SK-N-SH (cell line): ENCODE data around the gene SLC5A11. TPM values are rescaled to one million over a fixed set of nuclear protein-coding genes. Genes with fewer than 3 reads are reported as not detected.
"Not testable (repeated sequence)": the region's sequence is repeated elsewhere in the genome, so short reads cannot be mapped to it uniquely, and the experiment has no call there.

Experiments used
- CTCF ChIA-PET: fragments of 300-600, 350-600 bp; formaldehyde crosslinking; extraction: SDS; loops from one replicate; lab custom pipeline; 2021; lab: Yijun Ruan, JAX
- POLR2A ChIA-PET: fragments of 350-600 bp; sonication (Branson Sonifier 250); formaldehyde crosslinking; extraction: SDS; loops from one replicate; lab custom pipeline; 2020; ENCODE audit warnings: antibody characterized with exemption, inconsistent platforms; lab: Yijun Ruan, JAX
- DNase-seq: peaks from one replicate; pipeline ENCODE4 v3.0.0; 2012
- H2AFZ ChIP-seq: fragments of 200-600 bp; sonication (generic); 2 replicates; pipeline ENCODE4 v1.8.1; 2016; ENCODE audit warnings: antibody characterized with exemption, mild to moderate bottlenecking, low read depth
- H3F3A ChIP-seq: fragments of 200-600 bp; sonication (generic); replicated peaks from 2 replicates; pipeline ENCODE3; 2016; ENCODE audit warnings: antibody characterized with exemption, mild to moderate bottlenecking; ENCODE audit not compliant: insufficient read depth
- H3K27ac ChIP-seq, 2 experiments: fragments of 200-500 bp in 1 of 2; fragments of 200-600 bp in 1 of 2; sonication (Bioruptor generic) in 1 of 2; sonication (generic), shearing (Covaris generic) in 1 of 2; 2 replicates each; pipeline versions ENCODE4 v1.5.1 to v1.6.1; 2014 to 2016; ENCODE audit warnings: low read depth in 2 of 2, inconsistent platforms in 1 of 2, low read length in 1 of 2, mild to moderate bottlenecking in 1 of 2, mixed read lengths in 1 of 2
- H3K27me3 ChIP-seq: fragments of 200-600 bp; sonication (generic), shearing (Covaris generic); 2 replicates; pipeline ENCODE4 v1.6.1; 2016; ENCODE audit warnings: mixed run types; ENCODE audit not compliant: insufficient read depth
- H3K36me3 ChIP-seq, 2 experiments: fragments of 200-500 bp in 1 of 2; fragments of 200-600 bp in 1 of 2; sonication (Bioruptor generic) in 1 of 2; sonication (generic) in 1 of 2; replicated peaks in 1 of 2; 2 replicates each; pipeline versions ENCODE3 to v1.5.1; 2014 to 2016; ENCODE audit warnings: low read length in 1 of 2, mild to moderate bottlenecking in 1 of 2; ENCODE audit not compliant: insufficient read depth in 2 of 2, control insufficient read depth in 1 of 2
- H3K4me1 ChIP-seq, 2 experiments: fragments of 200-500 bp in 1 of 2; fragments of 200-600 bp in 1 of 2; sonication (Bioruptor generic) in 1 of 2; sonication (generic), shearing (Covaris generic) in 1 of 2; 2 replicates each; pipeline versions ENCODE4 v1.5.1 to v1.6.1; 2014 to 2016; ENCODE audit warnings: low read depth in 1 of 2, low read length in 1 of 2, mixed run types in 1 of 2; ENCODE audit not compliant: insufficient read depth in 2 of 2, control insufficient read depth in 1 of 2
- H3K4me2 ChIP-seq: fragments of 200-600 bp; sonication (generic), shearing (Covaris generic); 2 replicates; pipeline ENCODE4 v1.6.1; 2017; ENCODE audit warnings: mixed run types
- H3K4me3 ChIP-seq, 2 experiments: fragments of 200-500 bp in 1 of 2; fragments of 200-600 bp in 1 of 2; sonication (Bioruptor generic) in 1 of 2; sonication (generic), shearing (Covaris generic) in 1 of 2; 2 replicates each; pipeline versions ENCODE4 v1.5.1 to v1.8.1; 2014 to 2016; ENCODE audit warnings: low read depth in 2 of 2, inconsistent platforms in 1 of 2, low read length in 1 of 2, mild to moderate bottlenecking in 1 of 2, mixed read lengths in 1 of 2, moderate library complexity in 1 of 2
- H3K79me2 ChIP-seq: fragments of 200-600 bp; sonication (generic); 2 replicates; pipeline ENCODE4 v1.8.1; 2017; ENCODE audit warnings: mild to moderate bottlenecking; ENCODE audit not compliant: insufficient read depth
- H3K9ac ChIP-seq: fragments of 200-600 bp; sonication (generic); 2 replicates; pipeline ENCODE4 v1.6.1; 2017; ENCODE audit warnings: mixed run types
- H3K9me2 ChIP-seq: fragments of 200-600 bp; sonication (generic); 2 replicates; pipeline ENCODE4 v1.6.1; 2017; ENCODE audit warnings: mixed run types
- H3K9me3 ChIP-seq: fragments of 200-600 bp; sonication (generic); 2 replicates; pipeline ENCODE4 v1.6.1; 2017; ENCODE audit warnings: mixed run types, mild to moderate bottlenecking, moderate library complexity
- H4K20me1 ChIP-seq: fragments of 200-600 bp; sonication (generic); 2 replicates; pipeline ENCODE4 v1.6.1; 2017; ENCODE audit warnings: mild to moderate bottlenecking, mixed run types; ENCODE audit not compliant: insufficient read depth
- CTCF ChIP-seq: fragments of 200-600 bp; sonication (generic); IDR thresholded peaks from 2 replicates; pipeline ENCODE4 v1.6.1; 2017; ENCODE audit warnings: antibody characterized with exemption, mild to moderate bottlenecking, moderate library complexity
- EZH2phosphoT487 ChIP-seq: fragments of 200-600 bp; sonication (generic); IDR thresholded peaks from 2 replicates; pipeline ENCODE4 v1.6.1; 2017; ENCODE audit warnings: low read depth, mixed run types, mild to moderate bottlenecking, antibody characterized with exemption, moderate library complexity, borderline replicate concordance
- FOSL2 ChIP-seq: IDR thresholded peaks from 2 replicates; pipeline ENCODE4 v1.4.0; 2012; ENCODE audit warnings: low read depth, mild to moderate bottlenecking, moderate library complexity, borderline replicate concordance
- FOXM1 ChIP-seq: IDR thresholded peaks from 2 replicates; pipeline ENCODE4 v1.4.0; 2012; ENCODE audit warnings: low read depth, mild to moderate bottlenecking
- GABPA ChIP-seq: IDR thresholded peaks from 2 replicates; pipeline ENCODE4 v1.4.0; 2012; ENCODE audit warnings: low read depth, mild to moderate bottlenecking
- MAX ChIP-seq: IDR thresholded peaks from 2 replicates; pipeline ENCODE4 v1.4.0; 2012; ENCODE audit warnings: low read depth
- RAD21 ChIP-seq: IDR thresholded peaks from 2 replicates; pipeline ENCODE4 v1.6.1; 2012; ENCODE audit warnings: mild to moderate bottlenecking, low read length
- REST ChIP-seq: IDR thresholded peaks from 2 replicates; pipeline ENCODE4 v1.6.1; 2012; ENCODE audit warnings: mild to moderate bottlenecking, low read depth, low read length, moderate library complexity
- TEAD4 ChIP-seq: IDR thresholded peaks from 2 replicates; pipeline ENCODE4 v1.4.0; 2012; ENCODE audit warnings: mild to moderate bottlenecking, borderline replicate concordance; ENCODE audit not compliant: insufficient read depth
- USF1 ChIP-seq: IDR thresholded peaks from 2 replicates; pipeline ENCODE4 v1.4.0; 2012; ENCODE audit warnings: low read depth, borderline replicate concordance
- USF2 ChIP-seq: fragments of 150-350 bp; IDR thresholded peaks from 2 replicates; pipeline ENCODE4 v1.6.1; 2017; ENCODE audit warnings: antibody characterized with exemption, low read length, low read depth, borderline replicate concordance
- WGBS: methylation state at CpG from one replicate; pipeline ENCODE4 v1.1.6; 2017; ENCODE audit warnings: low lambda C conversion rate; 5-methylcytosine and 5-hydroxymethylcytosine counted together
- polyA plus RNA-seq, 3 experiments: library from polyadenylated mRNA; depleted of rRNA; stranded (reverse); fragments of >200 nt; gene quantifications; 2 replicates each; pipeline ENCODE4 v1.2.3, GENCODE V29; 2012

SLC5A11 gene
- polyA plus RNA-seq, 1 of the 3 experiments (the other 2 are of a cell fraction), result not detected

GRCh38 chr16:24855678-24856077, 9.9 kb downstream of the SLC5A11 start:
- Histone ChIP-seq H3K36me3 (no peaks in the 10 kb centered on the region), H3F3A (peaks cover 23% of the 10 kb centered on the region), H3K27ac (no peak overlapping the region), H4K20me1 (0 out of 2 replicates have a peak, but pooled peaks cover 5% of the 10 kb centered on the region), H3K9ac (no peak overlapping the region), H3K4me1 (peaks cover 10 to 18% of the 10 kb centered on the region in 2 experiments; a peak in 2 of 4 replicates), H3K4me3 (no peak overlapping the region), H3K79me2 (no peaks in the 10 kb centered on the region), H3K9me3 (no peaks in the 10 kb centered on the region), H3K27me3 (no peaks in the 10 kb centered on the region), H2AFZ (no peak overlapping the region), H3K9me2 (no peaks in the 10 kb centered on the region), H3K4me2 (no peak overlapping the region)
- no peak for DNase-seq
- WGBS, result 78% methylated on average over 5 of the region's 5 CpGs
- TF ChIP-seq CTCF, result no peak
- no peak for TF ChIP-seq REST
- no peak for TF ChIP-seq USF2
- TF ChIP-seq EZH2phosphoT487, result no peak
- no peak for TF ChIP-seq USF1
- TF ChIP-seq MAX, result no peak
- TF ChIP-seq FOSL2, result no peak
- no peak for TF ChIP-seq GABPA
- TF ChIP-seq TEAD4, result no peak
- no peak for TF ChIP-seq FOXM1
- no peak for TF ChIP-seq RAD21
- ChIA-PET CTCF (no interaction called here), POLR2A (no interaction called here)

GRCh38 chr16:24856871-24857270, 11.1 kb downstream of the SLC5A11 start:
- CTCF ChIA-PET, H4K20me1 ChIP-seq, POLR2A ChIA-PET, H3K27me3 ChIP-seq, H3K27ac ChIP-seq, H3K9me2 ChIP-seq, H3K79me2 ChIP-seq, DNase-seq, H3K4me2 ChIP-seq, H3K36me3 ChIP-seq, H3K4me3 ChIP-seq, H3K9me3 ChIP-seq, H2AFZ ChIP-seq, H3K9ac ChIP-seq: not testable (repeated sequence)
- peaks cover 10 to 12% of the 10 kb centered on the region in 2 experiments; a peak in 2 of 4 replicates for H3K4me1 ChIP-seq
- peaks cover 20% of the 10 kb centered on the region for H3F3A ChIP-seq
- WGBS, result 95% methylated on average over 4 of the region's 8 CpGs
